NT2/D1 (cell line): ENCODE data around the gene NFATC3.

Experiments
- SUZ12 ChIP-seq: IDR thresholded peaks from 2 replicates; pipeline ENCODE4 v1.6.1; 2011; ENCODE audit not compliant: insufficient read length, insufficient read depth; ENCODE audit errors: extremely low read depth
- YY1 ChIP-seq: IDR thresholded peaks from 2 replicates; pipeline ENCODE4 v1.6.1; 2011; ENCODE audit not compliant: insufficient read length, insufficient read depth

DNA sequence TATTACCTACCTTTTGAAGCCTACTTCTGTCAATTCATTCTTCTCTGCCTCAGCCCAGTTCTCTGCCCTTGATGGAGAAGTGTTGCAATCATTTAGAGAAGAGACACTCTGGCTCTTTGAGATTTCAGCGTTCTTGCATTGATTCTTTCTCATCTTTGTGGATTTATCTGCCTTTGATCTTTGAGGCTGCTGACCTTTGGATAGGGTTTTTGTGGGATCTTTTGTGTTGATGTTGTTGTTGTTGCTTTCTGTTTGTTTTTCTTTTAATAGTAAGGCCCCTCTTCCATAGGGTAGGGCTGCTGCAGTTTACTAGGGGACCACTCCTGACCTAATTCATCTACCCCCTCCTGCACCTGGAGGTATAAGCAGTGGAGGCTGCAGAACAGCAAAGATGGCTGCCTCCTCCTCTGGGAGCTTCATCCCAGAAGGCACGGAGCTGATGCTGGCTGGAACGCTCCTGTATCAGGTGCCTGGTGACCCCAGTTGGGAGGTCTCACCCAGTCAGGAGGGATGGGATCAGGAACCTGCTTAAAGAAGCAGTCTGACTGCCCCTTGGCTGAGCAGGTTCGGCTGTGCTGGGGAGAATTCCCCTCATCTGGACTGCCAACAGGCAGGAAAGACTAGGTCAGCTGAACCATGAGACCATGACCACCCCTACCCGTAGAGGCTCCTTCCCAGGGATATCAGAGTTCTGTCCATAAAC is 28.0 kb downstream of the NFATC3 start:
- TF ChIP-seq SUZ12: no peak
- TF ChIP-seq YY1: no peak
